Panc1 (cell line): ENCODE measurements around the gene SLC38A10. TPM values are rescaled to one million over a fixed set of nuclear protein-coding genes. Genes with fewer than 3 reads are reported as not detected.
A peak's percentile ranks its signal among the peaks of the same experiment; 100 is the strongest.

Experiments
- ATAC-seq: fragments of 200-7000 bp; cut with Tn5 transposase; 2 replicates; pipeline ENCODE4 v1.9.1; 2020; ENCODE audit warnings: mild to moderate bottlenecking, moderate library complexity
- BruUV-seq: library from RNA; stranded (reverse); fragments of 400-500 nt; replicated peaks from 2 replicates; lab custom pipeline; 2021; lab: Mats Ljungman, UMichigan
- CTCF ChIA-PET: fragments of 300-600 bp; sonication (Branson Sonifier 250); formaldehyde crosslinking; loops from one replicate; lab custom pipeline; 2022; ENCODE audit warnings: antibody characterized with exemption; lab: Charles Lee
- POLR2A ChIA-PET: fragments of 300-600 bp; sonication (Branson Sonifier 250); formaldehyde crosslinking; loops from one replicate; lab custom pipeline; 2022; ENCODE audit warnings: antibody characterized with exemption; lab: Charles Lee
- DNase-seq: peaks from one replicate; pipeline ENCODE4 v3.0.0-alpha.2; 2010; ENCODE audit warnings: low read depth, low spot score
- H3K27ac ChIP-seq: 2 replicates; pipeline ENCODE4 v1.5.1; 2011; ENCODE audit warnings: mild to moderate bottlenecking, low read length, inconsistent platforms
- H3K27me3 ChIP-seq: fragments of 200-500 bp; sonication (Bioruptor generic); 2 replicates; pipeline ENCODE4 v1.6.0; 2014; ENCODE audit warnings: low read length, inconsistent platforms; ENCODE audit not compliant: control insufficient read depth, insufficient read depth
- H3K36me3 ChIP-seq: fragments of 200-500 bp; sonication (Bioruptor generic); 2 replicates; pipeline ENCODE4 v1.5.1; 2014; ENCODE audit warnings: inconsistent platforms, mild to moderate bottlenecking, low read length, moderate library complexity; ENCODE audit not compliant: control insufficient read depth, insufficient read depth
- H3K4me1 ChIP-seq: 2 replicates; pipeline ENCODE4 v1.5.1; 2011; ENCODE audit warnings: inconsistent platforms, mild to moderate bottlenecking, low read length, moderate library complexity; ENCODE audit not compliant: control insufficient read depth, insufficient read depth
- H3K4me3 ChIP-seq, 2 experiments: 2 replicates each; pipeline ENCODE4 v1.5.1; 2011 to 2012; ENCODE audit warnings: low read depth in 2 of 2, low read length in 2 of 2, mild to moderate bottlenecking in 2 of 2, inconsistent platforms in 1 of 2, moderate library complexity in 1 of 2
- H3K9me3 ChIP-seq: fragments of 200-500 bp; sonication (Bioruptor generic); 2 replicates; pipeline ENCODE4 v1.5.1; 2014; ENCODE audit warnings: low read depth, mild to moderate bottlenecking, inconsistent platforms, low read length, moderate library complexity; ENCODE audit not compliant: control insufficient read depth, insufficient read depth
- POLR2AphosphoS5 ChIP-seq: IDR thresholded peaks from 2 replicates; pipeline ENCODE4 v1.6.1; 2012; ENCODE audit warnings: mild to moderate bottlenecking, low read depth, low read length, moderate library complexity
- REST ChIP-seq, 2 experiments: IDR thresholded peaks; 2 replicates each; pipeline ENCODE4 v1.6.1; 2011 to 2012; ENCODE audit warnings: low read depth in 2 of 2, control low read depth in 1 of 2, low read length in 1 of 2, mild to moderate bottlenecking in 1 of 2, moderate library complexity in 1 of 2; ENCODE audit not compliant: insufficient read depth in 1 of 2
- SIN3A ChIP-seq: IDR thresholded peaks from 2 replicates; pipeline ENCODE4 v1.6.1; 2012; ENCODE audit warnings: low read depth, mild to moderate bottlenecking, low read length, moderate library complexity, borderline replicate concordance; ENCODE audit not compliant: insufficient read depth
- TCF7L2 ChIP-seq: IDR thresholded peaks from 2 replicates; pipeline ENCODE4 v1.6.1; 2011; ENCODE audit warnings: mild to moderate bottlenecking, low read depth, low read length, inconsistent platforms
- in situ Hi-C: cut with HindIII; loops from 2 replicates; pipeline ENCODE4 v1.10.0; 2016; ENCODE audit warnings: low sequenced_read_pairs, low pct_unique_long_range_greater_than_20kb
- intact Hi-C: fragments of 100-400 bp; cut with micrococcal nuclease; formaldehyde crosslinking; loops from one replicate; pipeline ENCODE4 v1.10.0; 2022; ENCODE audit not compliant: unreplicated experiment
- total RNA-seq: library from RNA; stranded (reverse); gene quantifications from one replicate; pipeline ENCODE4 v1.2.1, GENCODE V29; 2021; ENCODE audit not compliant: unreplicated experiment
- TF ChIP-seq, protein P1 (sequence below): fragments of 450-650 bp; IDR thresholded peaks from 2 replicates; pipeline ENCODE4 v1.5.1; 2017; ENCODE audit warnings: mild to moderate bottlenecking

Gene SLC38A10
- total RNA-seq, 1 experiment from 2014 or later = 188 TPM

- H3K36me3 ChIP-seq = no peaks in the 10 kb centered on the region
- H3K27me3 ChIP-seq = no peaks in the 10 kb centered on the region
- H3K4me3 ChIP-seq = peak overlapping the region; percentile 76 to 81
- DNase-seq (no peak), ATAC-seq (peak; percentile 8; the same call in 1 of the 2 replicates)
- H3K9me3 ChIP-seq = no peaks in the 10 kb centered on the region
- in situ Hi-C loops = no loop called here
- peak overlapping the region; percentile 65 for H3K27ac ChIP-seq
- TF ChIP-seq POLR2AphosphoS5 = no peak
- 0 out of 2 replicates have a peak, but pooled peaks have one; percentile 17 for TF ChIP-seq SIN3A
- ChIA-PET CTCF (interaction anchor here (0.6 to 1.2 kb wide), 4 partner anchors 22 to 350 kb away, joined by 4 to 17 read pairs (median 6); no protein-coding TSS in a partner anchor), POLR2A (interaction anchor here (0.6 to 1.2 kb wide), 3 partner anchors 17 to 178 kb away, joined by 3 to 4 read pairs (median 4); partner anchors contain the start of genes NDUFAF8 and TEPSIN)
- BruUV-seq = no TSS peak
- peaks cover 13% of the 10 kb centered on the region for H3K4me1 ChIP-seq
- intact Hi-C loops = no loop called here
Measured at GRCh38 chr17:81221842-81222619, 73.1 kb downstream of the SLC38A10 start.

- Histone ChIP-seq H3K4me1 (peaks cover 13% of the 10 kb centered on the region), H3K36me3 (no peaks in the 10 kb centered on the region), H3K27me3 (no peaks in the 10 kb centered on the region), H3K9me3 (no peaks in the 10 kb centered on the region), H3K4me3 (peak overlapping the region; percentile 76 to 81), H3K27ac (no peak overlapping the region; the same call in 1 of the 2 replicates)
- TF ChIP-seq REST (IDR thresholded peaks at IDR 0.05; ENCODE audit: insufficient read depth in 1 of 2, low read depth in 2 of 2, low read length in 1 of 2) (no peak), TCF7L2 (no peak), POLR2AphosphoS5 (no peak), SIN3A (no peak)
- TF ChIP-seq, protein P1, sequence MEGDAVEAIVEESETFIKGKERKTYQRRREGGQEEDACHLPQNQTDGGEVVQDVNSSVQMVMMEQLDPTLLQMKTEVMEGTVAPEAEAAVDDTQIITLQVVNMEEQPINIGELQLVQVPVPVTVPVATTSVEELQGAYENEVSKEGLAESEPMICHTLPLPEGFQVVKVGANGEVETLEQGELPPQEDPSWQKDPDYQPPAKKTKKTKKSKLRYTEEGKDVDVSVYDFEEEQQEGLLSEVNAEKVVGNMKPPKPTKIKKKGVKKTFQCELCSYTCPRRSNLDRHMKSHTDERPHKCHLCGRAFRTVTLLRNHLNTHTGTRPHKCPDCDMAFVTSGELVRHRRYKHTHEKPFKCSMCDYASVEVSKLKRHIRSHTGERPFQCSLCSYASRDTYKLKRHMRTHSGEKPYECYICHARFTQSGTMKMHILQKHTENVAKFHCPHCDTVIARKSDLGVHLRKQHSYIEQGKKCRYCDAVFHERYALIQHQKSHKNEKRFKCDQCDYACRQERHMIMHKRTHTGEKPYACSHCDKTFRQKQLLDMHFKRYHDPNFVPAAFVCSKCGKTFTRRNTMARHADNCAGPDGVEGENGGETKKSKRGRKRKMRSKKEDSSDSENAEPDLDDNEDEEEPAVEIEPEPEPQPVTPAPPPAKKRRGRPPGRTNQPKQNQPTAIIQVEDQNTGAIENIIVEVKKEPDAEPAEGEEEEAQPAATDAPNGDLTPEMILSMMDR = no peak
- no peak for ATAC-seq
- ChIA-PET POLR2A (no interaction called here), CTCF (interaction anchor here (0.7 kb wide), 1 partner anchor 78 kb away, joined by 3 read pairs; no protein-coding TSS in a partner anchor)
- DNase-seq = no peak
- intact Hi-C loops = no loop called here
- in situ Hi-C loops = no loop called here
- no TSS peak for BruUV-seq
Measured at GRCh38 chr17:81221371-81221841, 73.7 kb downstream of the SLC38A10 start.
